C4-2B (cell line): ENCODE data around the gene ANXA4.

Source experiments
- ZFX ChIP-seq: fragments of 450-650 bp; IDR thresholded peaks from 2 replicates; pipeline ENCODE4 v1.6.1; 2017
- TF ChIP-seq, protein P1 (sequence below): fragments of 450-650 bp; conservative IDR thresholded peaks from 2 replicates; pipeline ENCODE4 v1.5.1; 2017; ENCODE audit warnings: mild to moderate bottlenecking

DNA sequence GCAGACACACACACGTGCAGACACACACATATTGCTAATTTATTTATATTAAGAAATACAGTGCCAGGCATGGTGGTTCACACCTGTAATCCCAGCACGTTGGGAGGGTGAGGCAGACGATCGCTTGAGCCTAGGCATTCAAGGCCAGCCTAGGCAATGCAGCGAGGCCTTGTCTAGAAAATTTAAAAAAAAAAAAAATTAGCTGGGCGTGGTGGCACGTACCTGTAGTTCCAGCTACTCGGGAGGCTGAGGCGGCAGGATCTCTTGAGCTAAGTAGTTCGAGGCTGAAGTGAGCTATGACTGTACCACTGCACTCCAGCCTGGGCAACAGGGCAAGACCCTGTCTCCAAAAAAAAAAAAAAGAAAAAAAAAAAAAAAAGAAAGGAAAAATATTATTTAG, 28.8 kb downstream of the ANXA4 start:
- TF ChIP-seq, protein P1, sequence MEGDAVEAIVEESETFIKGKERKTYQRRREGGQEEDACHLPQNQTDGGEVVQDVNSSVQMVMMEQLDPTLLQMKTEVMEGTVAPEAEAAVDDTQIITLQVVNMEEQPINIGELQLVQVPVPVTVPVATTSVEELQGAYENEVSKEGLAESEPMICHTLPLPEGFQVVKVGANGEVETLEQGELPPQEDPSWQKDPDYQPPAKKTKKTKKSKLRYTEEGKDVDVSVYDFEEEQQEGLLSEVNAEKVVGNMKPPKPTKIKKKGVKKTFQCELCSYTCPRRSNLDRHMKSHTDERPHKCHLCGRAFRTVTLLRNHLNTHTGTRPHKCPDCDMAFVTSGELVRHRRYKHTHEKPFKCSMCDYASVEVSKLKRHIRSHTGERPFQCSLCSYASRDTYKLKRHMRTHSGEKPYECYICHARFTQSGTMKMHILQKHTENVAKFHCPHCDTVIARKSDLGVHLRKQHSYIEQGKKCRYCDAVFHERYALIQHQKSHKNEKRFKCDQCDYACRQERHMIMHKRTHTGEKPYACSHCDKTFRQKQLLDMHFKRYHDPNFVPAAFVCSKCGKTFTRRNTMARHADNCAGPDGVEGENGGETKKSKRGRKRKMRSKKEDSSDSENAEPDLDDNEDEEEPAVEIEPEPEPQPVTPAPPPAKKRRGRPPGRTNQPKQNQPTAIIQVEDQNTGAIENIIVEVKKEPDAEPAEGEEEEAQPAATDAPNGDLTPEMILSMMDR = no peak
- TF ChIP-seq ZFX = no peak
